Tibial nerve (tissue), 4 donors: ENCODE data around the gene FAM170B.

ENCODE experiments used
- EP300 ChIP-seq, 2 donors: sonication (generic); formaldehyde crosslinking; IDR thresholded peaks; one replicate each; pipeline ENCODE4 v1.6.1; 2017; ENCODE audit warnings: antibody characterized with exemption in 2 of 2, mild to moderate bottlenecking in 1 of 2
- POLR2A ChIP-seq, 2 donors: fragments of 450-650 bp; IDR thresholded peaks; one replicate each; pipeline ENCODE4 v1.6.1; 2017; ENCODE audit warnings: antibody characterized with exemption in 2 of 2, mild to moderate bottlenecking in 2 of 2, moderate library complexity in 2 of 2
- TF ChIP-seq, protein P1 (sequence below), 5 experiments: fragments of 200-600 bp in 3 of 5; fragments of 450-650 bp in 2 of 5; sonication (generic) in 3 of 5; IDR thresholded peaks; one replicate each; pipeline ENCODE4 v1.5.1; 2016 to 2019; ENCODE audit warnings: antibody characterized with exemption in 5 of 5, mild to moderate bottlenecking in 3 of 5, moderate library complexity in 2 of 5

DNA sequence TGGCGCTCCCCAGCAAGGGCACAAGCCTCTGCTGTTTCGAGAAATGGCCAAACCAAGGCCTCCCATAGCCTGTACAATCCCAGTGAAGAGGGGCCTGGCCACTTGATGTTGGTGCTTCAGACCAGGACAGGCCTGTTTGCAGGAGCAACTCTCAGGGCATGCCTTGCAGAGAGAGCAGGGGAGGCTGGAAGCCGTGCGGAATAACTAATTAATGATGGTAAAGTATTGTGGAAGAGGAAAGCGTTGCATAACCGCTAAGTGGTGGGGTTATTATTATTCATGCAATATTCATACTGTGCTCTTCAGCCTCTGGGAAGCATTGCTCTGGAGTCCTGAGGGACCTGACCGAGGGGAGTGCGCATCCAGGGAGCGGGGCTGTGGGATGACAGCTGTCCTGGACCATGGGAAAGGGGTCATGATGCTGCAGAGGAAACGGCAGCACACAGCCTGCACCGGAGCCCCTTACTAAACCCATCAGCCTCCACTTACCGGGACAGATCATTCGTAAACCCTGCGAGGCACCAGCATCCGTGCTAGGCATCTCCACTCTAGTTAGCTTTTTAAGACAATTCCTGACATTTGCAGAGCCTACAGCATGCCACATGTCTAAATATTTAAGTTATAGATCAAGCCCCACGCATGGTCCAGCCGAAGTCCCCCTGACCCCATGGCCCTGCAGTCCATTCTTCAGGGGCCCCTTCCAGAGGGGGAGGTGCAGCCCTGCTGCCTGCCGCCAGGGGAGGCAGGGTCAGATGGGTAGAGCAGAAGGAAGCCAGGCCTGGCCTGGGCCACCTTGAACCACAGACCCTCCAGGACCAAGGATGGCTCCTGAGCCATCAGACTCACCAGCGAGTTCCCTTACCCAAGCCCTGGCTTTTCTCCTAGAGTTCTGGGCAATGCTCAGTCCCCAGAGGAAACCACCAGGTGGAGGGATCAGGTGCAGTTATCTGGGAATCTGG, 42.8 kb upstream of the FAM170B start:
- TF ChIP-seq POLR2A (IDR thresholded peaks at IDR 0.05): no peak
- TF ChIP-seq, protein P1, sequence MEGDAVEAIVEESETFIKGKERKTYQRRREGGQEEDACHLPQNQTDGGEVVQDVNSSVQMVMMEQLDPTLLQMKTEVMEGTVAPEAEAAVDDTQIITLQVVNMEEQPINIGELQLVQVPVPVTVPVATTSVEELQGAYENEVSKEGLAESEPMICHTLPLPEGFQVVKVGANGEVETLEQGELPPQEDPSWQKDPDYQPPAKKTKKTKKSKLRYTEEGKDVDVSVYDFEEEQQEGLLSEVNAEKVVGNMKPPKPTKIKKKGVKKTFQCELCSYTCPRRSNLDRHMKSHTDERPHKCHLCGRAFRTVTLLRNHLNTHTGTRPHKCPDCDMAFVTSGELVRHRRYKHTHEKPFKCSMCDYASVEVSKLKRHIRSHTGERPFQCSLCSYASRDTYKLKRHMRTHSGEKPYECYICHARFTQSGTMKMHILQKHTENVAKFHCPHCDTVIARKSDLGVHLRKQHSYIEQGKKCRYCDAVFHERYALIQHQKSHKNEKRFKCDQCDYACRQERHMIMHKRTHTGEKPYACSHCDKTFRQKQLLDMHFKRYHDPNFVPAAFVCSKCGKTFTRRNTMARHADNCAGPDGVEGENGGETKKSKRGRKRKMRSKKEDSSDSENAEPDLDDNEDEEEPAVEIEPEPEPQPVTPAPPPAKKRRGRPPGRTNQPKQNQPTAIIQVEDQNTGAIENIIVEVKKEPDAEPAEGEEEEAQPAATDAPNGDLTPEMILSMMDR (IDR thresholded peaks at IDR 0.05): no peak
- TF ChIP-seq EP300 (IDR thresholded peaks at IDR 0.05): no peak
